GM12865 (cell line): ENCODE results near the gene ETS1.

Experiments
- DNase-seq: peaks from one replicate; pipeline ENCODE4 v3.0.0; 2010; ENCODE audit warnings: low read depth
- H3K4me3 ChIP-seq: 2 replicates; pipeline ENCODE4 v1.5.1; 2011; ENCODE audit warnings: mild to moderate bottlenecking, low read depth, low read length, control low read depth
- TF ChIP-seq, protein P1 (sequence below): IDR thresholded peaks from 2 replicates; pipeline ENCODE4 v1.5.1; 2011; ENCODE audit warnings: low read length, control low read depth, low read depth, inconsistent platforms; ENCODE audit not compliant: insufficient read depth; ENCODE audit errors: missing control alignments

Gene ETS1

DNA sequence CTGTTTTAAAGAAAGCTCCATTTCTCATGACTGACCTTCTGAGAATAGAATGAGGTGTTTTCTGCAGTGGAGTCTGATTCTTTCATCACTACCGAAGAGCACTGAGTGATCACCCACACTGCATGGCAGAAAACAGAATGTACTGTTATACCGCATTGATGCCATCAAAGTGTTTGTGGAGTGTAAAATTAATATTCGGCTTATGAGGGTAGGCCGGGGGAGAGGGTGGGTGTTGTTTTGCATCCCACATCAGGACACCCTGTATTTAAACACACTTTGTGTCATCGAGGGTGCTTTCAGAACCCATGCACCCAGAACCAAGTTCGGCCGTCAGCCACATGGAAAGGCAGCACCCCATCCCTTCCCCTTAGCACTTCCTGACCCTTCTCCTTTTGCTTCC, 41.3 kb upstream of the ETS1 start:
- peak overlapping the region; percentile 26 for H3K4me3 ChIP-seq
- TF ChIP-seq, protein P1, sequence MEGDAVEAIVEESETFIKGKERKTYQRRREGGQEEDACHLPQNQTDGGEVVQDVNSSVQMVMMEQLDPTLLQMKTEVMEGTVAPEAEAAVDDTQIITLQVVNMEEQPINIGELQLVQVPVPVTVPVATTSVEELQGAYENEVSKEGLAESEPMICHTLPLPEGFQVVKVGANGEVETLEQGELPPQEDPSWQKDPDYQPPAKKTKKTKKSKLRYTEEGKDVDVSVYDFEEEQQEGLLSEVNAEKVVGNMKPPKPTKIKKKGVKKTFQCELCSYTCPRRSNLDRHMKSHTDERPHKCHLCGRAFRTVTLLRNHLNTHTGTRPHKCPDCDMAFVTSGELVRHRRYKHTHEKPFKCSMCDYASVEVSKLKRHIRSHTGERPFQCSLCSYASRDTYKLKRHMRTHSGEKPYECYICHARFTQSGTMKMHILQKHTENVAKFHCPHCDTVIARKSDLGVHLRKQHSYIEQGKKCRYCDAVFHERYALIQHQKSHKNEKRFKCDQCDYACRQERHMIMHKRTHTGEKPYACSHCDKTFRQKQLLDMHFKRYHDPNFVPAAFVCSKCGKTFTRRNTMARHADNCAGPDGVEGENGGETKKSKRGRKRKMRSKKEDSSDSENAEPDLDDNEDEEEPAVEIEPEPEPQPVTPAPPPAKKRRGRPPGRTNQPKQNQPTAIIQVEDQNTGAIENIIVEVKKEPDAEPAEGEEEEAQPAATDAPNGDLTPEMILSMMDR: no peak
- DNase-seq: peak; percentile 68

DNA sequence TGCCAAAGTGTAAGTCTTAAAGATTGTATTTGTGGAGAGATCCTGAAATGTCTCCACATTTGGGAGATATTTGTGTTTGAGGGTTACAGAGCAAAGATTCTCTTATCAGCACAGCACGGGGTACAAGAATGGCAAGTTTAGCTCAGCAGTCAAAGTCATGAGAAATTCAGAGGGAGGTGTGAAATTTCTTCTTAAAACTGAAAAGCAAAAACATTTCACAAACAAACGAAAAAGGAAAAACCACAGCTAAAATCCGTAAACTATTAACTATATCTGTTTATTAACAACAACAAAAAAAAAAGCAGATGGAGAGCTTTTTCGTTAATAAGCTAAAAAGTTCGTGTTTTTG, 40.9 kb upstream of the ETS1 start:
- no peak for DNase-seq
- H3K4me3 ChIP-seq: peak overlapping the region; percentile 26
- TF ChIP-seq, protein P1: no peak

DNA sequence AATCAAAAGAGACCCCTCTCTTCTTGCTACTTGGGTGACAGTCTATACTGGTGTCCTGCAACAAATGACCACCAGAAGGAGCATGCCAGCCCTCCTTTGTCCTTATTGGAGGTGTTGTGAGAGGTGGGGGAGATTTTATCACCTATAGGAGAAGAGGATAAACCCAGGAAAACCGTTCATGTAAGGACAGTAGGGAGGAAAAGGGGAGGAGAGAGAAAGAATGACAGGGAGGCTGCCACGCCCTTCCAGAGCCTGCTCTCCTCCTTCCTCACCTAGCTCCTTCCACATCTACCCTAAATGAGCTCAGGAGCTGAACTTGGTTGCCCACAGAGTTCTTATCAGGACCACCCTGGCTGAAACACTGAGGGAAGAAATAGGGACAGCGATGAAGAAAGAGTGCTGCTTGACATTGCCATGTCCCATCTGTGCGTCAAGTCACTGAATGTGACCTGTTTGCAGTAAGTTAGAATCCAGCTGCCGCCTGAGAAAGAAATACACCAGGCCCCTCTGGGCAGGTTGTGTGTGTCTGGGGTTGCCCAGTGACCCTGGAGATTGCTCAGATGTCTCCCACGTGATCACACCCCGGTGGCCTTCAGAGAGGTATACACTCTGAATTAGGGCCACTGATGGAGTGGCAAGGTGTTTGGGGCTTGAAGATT, 40.4 kb upstream of the ETS1 start:
- TF ChIP-seq, protein P1: peak; percentile 14
- DNase-seq: peak; percentile 81
- peak overlapping the region; percentile 26; the same call in 1 of the 2 replicates for H3K4me3 ChIP-seq

DNA sequence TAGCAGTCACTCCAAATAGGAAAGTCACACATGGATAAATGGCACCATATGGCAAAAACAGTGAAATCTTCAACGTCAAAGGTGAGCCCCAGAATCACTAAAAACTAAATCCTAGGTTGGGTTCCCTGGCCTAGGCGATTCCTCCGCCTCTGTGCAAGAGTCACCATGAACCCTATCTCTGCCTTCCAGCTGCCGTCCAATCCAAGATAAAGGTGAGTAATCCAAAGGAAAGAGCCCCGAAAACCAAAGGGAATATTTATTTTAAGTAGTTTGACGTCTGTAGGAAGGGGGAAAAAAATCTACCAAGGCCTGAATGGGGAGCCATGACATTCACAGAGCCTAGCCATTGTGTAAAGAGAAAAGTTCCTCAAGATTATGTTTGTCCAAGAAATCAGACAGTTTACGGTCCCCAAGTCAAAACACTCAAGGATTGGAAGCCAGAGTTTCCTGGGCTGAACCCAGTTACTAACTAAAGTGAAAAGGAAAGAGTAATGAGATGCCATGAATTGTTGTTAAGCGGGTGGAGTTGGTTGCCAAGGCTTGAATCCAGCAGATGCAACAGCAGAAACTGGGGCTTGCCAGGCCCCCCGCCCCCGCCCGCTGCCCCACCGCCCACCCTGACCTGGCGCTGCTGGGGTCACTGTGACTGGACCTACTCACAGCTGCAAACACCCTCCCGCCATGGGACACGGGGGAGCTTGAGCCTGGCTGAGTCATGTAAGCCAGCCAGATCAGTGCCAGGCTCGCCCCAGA, 39.7 kb upstream of the ETS1 start:
- TF ChIP-seq, protein P1: no peak
- H3K4me3 ChIP-seq: no peak overlapping the region
- no peak for DNase-seq

DNA sequence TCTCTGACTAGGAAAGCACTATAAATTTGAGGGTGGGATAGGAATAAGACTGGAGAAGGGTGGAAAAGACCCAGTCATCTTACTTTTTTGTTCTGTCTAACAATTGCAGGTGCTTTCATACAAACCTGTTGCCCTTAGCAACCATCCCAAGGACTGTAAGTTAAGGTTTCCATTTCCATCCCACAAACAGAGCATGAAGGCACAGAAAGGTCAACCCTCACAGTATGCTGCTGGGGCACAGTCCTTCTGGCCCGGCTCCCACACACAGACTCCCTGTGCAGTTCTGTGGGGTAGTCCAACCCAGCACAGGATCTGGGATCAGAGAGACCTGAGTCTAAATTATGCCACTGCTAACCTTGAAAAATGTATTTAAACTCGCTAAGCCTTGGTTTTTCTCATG, 38.4 kb upstream of the ETS1 start:
- H3K4me3 ChIP-seq: no peak overlapping the region
- peak; percentile 26 for DNase-seq
- TF ChIP-seq, protein P1: no peak

DNA sequence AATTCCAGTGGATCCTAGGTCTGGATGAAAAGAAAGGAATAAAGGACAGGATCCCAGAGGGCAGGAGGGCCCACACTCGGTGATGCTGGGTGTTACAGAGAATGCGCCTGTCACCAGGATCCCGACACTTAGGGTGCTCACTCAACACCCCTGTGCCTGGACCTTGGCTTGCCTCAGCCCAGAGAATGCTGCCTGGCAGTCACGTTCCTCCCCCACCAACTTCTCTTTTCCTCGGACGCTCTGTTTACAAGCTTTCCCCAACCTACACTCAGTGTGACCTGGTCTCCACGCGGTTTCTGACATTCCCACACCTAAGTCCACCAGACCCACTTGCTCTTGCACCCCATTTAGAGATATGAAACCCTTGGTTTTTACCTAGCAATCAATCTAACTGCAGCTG, 38.0 kb upstream of the ETS1 start:
- TF ChIP-seq, protein P1: no peak
- peak overlapping the region; percentile 32 for H3K4me3 ChIP-seq

More for the DNA sequence above, 38.0 kb upstream of the ETS1 start:
- peak; percentile 42 for DNase-seq
